Neural crest cell (in vitro differentiated cells): Measurements from ENCODE around the gene TRPM1. TPM values are rescaled to one million over a fixed set of nuclear protein-coding genes. Genes with fewer than 3 reads are reported as not detected.

Experiments
- DNase-seq: peaks from one replicate; pipeline ENCODE4 v3.0.0; 2021; ENCODE audit warnings: low read depth, mixed read lengths, low spot score
- H3K27ac Mint-ChIP-seq: one replicate; pipeline ENCODE4 v1.8.0; 2021; ENCODE audit warnings: mild to moderate bottlenecking, mixed read lengths; ENCODE audit not compliant: unreplicated experiment
- H3K27me3 Mint-ChIP-seq: 2 replicates; pipeline ENCODE4 v1.8.0; 2021; ENCODE audit warnings: low read depth, mild to moderate bottlenecking, mixed read lengths
- H3K36me3 Mint-ChIP-seq: 2 replicates; pipeline ENCODE4 v1.8.0; 2021; ENCODE audit warnings: low read depth, mild to moderate bottlenecking, mixed read lengths
- H3K4me1 Mint-ChIP-seq: 2 replicates; pipeline ENCODE4 v1.8.0; 2021; ENCODE audit warnings: mixed read lengths
- H3K4me3 Mint-ChIP-seq: one replicate; pipeline ENCODE4 v1.8.0; 2021; ENCODE audit warnings: mild to moderate bottlenecking, mixed read lengths
- H3K9me3 Mint-ChIP-seq: 2 replicates; pipeline ENCODE4 v1.8.0; 2021; ENCODE audit warnings: mixed read lengths
- microRNA-seq: library from miRNA; unstranded; fragments of <30 nt; microRNA quantifications from one replicate; pipeline ENCODE4, GENCODE V29; 2020
- total RNA-seq: library from RNA; stranded (reverse); gene quantifications from 2 replicates; pipeline ENCODE4 v1.2.1, GENCODE V29; 2021
- TF ChIP-seq, protein P1 (sequence below): fragments of 200-600 bp; sonication (generic); conservative IDR thresholded peaks from 2 replicates; pipeline ENCODE4 v1.5.0; 2021; ENCODE audit warnings: antibody characterized with exemption, mild to moderate bottlenecking

Gene TRPM1
- total RNA-seq, 1 donor from 2014 or later = not detected

GRCh38 chr15:30956216-30957124, 145.1 kb downstream of the TRPM1 start:
- no peak for DNase-seq
- no peaks in the 10 kb centered on the region for H3K9me3 Mint-ChIP-seq
- H3K4me3 Mint-ChIP-seq = no peak overlapping the region
- TF ChIP-seq, protein P1, sequence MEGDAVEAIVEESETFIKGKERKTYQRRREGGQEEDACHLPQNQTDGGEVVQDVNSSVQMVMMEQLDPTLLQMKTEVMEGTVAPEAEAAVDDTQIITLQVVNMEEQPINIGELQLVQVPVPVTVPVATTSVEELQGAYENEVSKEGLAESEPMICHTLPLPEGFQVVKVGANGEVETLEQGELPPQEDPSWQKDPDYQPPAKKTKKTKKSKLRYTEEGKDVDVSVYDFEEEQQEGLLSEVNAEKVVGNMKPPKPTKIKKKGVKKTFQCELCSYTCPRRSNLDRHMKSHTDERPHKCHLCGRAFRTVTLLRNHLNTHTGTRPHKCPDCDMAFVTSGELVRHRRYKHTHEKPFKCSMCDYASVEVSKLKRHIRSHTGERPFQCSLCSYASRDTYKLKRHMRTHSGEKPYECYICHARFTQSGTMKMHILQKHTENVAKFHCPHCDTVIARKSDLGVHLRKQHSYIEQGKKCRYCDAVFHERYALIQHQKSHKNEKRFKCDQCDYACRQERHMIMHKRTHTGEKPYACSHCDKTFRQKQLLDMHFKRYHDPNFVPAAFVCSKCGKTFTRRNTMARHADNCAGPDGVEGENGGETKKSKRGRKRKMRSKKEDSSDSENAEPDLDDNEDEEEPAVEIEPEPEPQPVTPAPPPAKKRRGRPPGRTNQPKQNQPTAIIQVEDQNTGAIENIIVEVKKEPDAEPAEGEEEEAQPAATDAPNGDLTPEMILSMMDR = no peak
- H3K27ac Mint-ChIP-seq = no peak overlapping the region
- H3K27me3 Mint-ChIP-seq = no peaks in the 10 kb centered on the region
- peaks cover 44% of the 10 kb centered on the region for H3K36me3 Mint-ChIP-seq
- peaks cover 7% of the 10 kb centered on the region for H3K4me1 Mint-ChIP-seq

DNA sequence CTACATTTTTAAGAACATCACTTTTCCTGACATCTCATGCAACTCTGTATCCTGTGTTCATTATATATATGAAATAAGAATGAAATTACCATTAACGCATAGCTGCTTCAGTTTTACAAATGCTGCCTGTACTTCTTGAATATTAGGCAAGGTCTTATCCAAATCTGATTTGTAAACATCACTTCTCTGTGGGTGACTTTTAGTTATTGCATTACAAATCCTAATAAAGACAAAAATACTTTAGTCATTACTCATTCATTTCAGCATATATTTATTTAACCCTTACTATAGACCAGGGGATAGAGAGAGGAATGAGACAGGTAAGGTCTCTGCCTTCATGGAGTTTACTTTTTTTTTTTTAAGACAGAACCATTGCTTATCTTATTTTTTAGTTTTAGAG, 146.9 kb downstream of the TRPM1 start:
- peaks cover 7% of the 10 kb centered on the region for H3K4me1 Mint-ChIP-seq
- no peak overlapping the region for H3K27ac Mint-ChIP-seq
- TF ChIP-seq, protein P1 = no peak
- no peaks in the 10 kb centered on the region for H3K27me3 Mint-ChIP-seq
- H3K9me3 Mint-ChIP-seq = no peaks in the 10 kb centered on the region
- peaks cover 51% of the 10 kb centered on the region for H3K36me3 Mint-ChIP-seq
- DNase-seq = no peak
- H3K4me3 Mint-ChIP-seq = no peak overlapping the region

GRCh38 chr15:30953731-30954378, 147.7 kb downstream of the TRPM1 start:
- peaks cover 7% of the 10 kb centered on the region for H3K4me1 Mint-ChIP-seq
- peaks cover 2% of the 10 kb centered on the region for H3K9me3 Mint-ChIP-seq
- H3K36me3 Mint-ChIP-seq = peaks cover 58% of the 10 kb centered on the region
- TF ChIP-seq, protein P1 = no peak
- H3K27me3 Mint-ChIP-seq = no peaks in the 10 kb centered on the region
- DNase-seq = no peak
- peak overlapping the region; percentile 28 for H3K27ac Mint-ChIP-seq
- no peak overlapping the region for H3K4me3 Mint-ChIP-seq

DNA sequence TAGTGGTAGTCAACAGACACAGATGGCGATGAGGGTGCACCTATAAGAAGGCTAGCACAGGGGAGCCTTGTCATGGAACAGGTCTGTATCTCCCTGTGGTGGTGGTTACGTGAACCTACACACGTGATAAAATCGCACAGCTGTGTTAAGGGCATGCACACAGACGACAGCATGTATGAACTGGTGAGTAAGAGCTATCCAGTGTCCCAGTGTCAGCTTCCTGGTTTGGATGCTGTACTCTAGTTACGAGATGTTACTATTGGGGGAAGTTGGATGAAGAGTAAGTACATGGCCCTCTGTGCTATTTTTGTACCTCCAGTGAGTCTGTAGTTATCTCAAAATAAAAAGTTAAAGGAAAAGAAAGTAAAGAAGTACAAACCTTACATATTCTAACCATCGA, 148.3 kb downstream of the TRPM1 start:
- H3K4me3 Mint-ChIP-seq = no peak overlapping the region
- no peaks in the 10 kb centered on the region for H3K27me3 Mint-ChIP-seq
- H3K27ac Mint-ChIP-seq = no peak overlapping the region
- H3K9me3 Mint-ChIP-seq = peaks cover 2% of the 10 kb centered on the region
- DNase-seq = no peak
- peaks cover 64% of the 10 kb centered on the region for H3K36me3 Mint-ChIP-seq
- TF ChIP-seq, protein P1 = no peak
- peaks cover 7% of the 10 kb centered on the region for H3K4me1 Mint-ChIP-seq

Small RNAs within 50 kb of the gene (microRNA-seq; reads per million reads assigned to microRNA genes)
- not detected for gene MIR211

Other genes starting within 250 kb of the TRPM1 start
- gene FAN1, start 197.8 kb downstream of the TRPM1 start, total RNA-seq = 24.1 and 24.9 TPM in 2 replicates
- gene MTMR10, start 110.1 kb downstream of the TRPM1 start, total RNA-seq = 18.6 and 20.0 TPM in 2 replicates
- 43.3 and 44.6 TPM in 2 replicates for gene KLF13, start 225.1 kb upstream of the TRPM1 start, total RNA-seq